SK-N-SH (cell line): ENCODE results near the gene SSTR3. TPM values are rescaled to one million over a fixed set of nuclear protein-coding genes. Genes with fewer than 3 reads are reported as not detected.

Experiments
- CTCF ChIA-PET: fragments of 300-600, 350-600 bp; formaldehyde crosslinking; extraction: SDS; loops from one replicate; lab custom pipeline; 2021; lab: Yijun Ruan, JAX
- POLR2A ChIA-PET: fragments of 350-600 bp; sonication (Branson Sonifier 250); formaldehyde crosslinking; extraction: SDS; loops from one replicate; lab custom pipeline; 2020; ENCODE audit warnings: antibody characterized with exemption, inconsistent platforms; lab: Yijun Ruan, JAX
- DNase-seq: peaks from one replicate; pipeline ENCODE4 v3.0.0; 2012
- H2AFZ ChIP-seq: fragments of 200-600 bp; sonication (generic); 2 replicates; pipeline ENCODE4 v1.8.1; 2016; ENCODE audit warnings: antibody characterized with exemption, mild to moderate bottlenecking, low read depth
- H3F3A ChIP-seq: fragments of 200-600 bp; sonication (generic); replicated peaks from 2 replicates; pipeline ENCODE3; 2016; ENCODE audit warnings: antibody characterized with exemption, mild to moderate bottlenecking; ENCODE audit not compliant: insufficient read depth
- H3K27ac ChIP-seq, 2 experiments: fragments of 200-500 bp in 1 of 2; fragments of 200-600 bp in 1 of 2; sonication (Bioruptor generic) in 1 of 2; sonication (generic), shearing (Covaris generic) in 1 of 2; 2 replicates each; pipeline versions ENCODE4 v1.5.1 to v1.6.1; 2014 to 2016; ENCODE audit warnings: low read depth in 2 of 2, inconsistent platforms in 1 of 2, low read length in 1 of 2, mild to moderate bottlenecking in 1 of 2, mixed read lengths in 1 of 2
- H3K27me3 ChIP-seq: fragments of 200-600 bp; sonication (generic), shearing (Covaris generic); 2 replicates; pipeline ENCODE4 v1.6.1; 2016; ENCODE audit warnings: mixed run types; ENCODE audit not compliant: insufficient read depth
- H3K36me3 ChIP-seq, 2 experiments: fragments of 200-500 bp in 1 of 2; fragments of 200-600 bp in 1 of 2; sonication (Bioruptor generic) in 1 of 2; sonication (generic) in 1 of 2; replicated peaks in 1 of 2; 2 replicates each; pipeline versions ENCODE3 to v1.5.1; 2014 to 2016; ENCODE audit warnings: low read length in 1 of 2, mild to moderate bottlenecking in 1 of 2; ENCODE audit not compliant: insufficient read depth in 2 of 2, control insufficient read depth in 1 of 2
- H3K4me1 ChIP-seq, 2 experiments: fragments of 200-500 bp in 1 of 2; fragments of 200-600 bp in 1 of 2; sonication (Bioruptor generic) in 1 of 2; sonication (generic), shearing (Covaris generic) in 1 of 2; 2 replicates each; pipeline versions ENCODE4 v1.5.1 to v1.6.1; 2014 to 2016; ENCODE audit warnings: low read depth in 1 of 2, low read length in 1 of 2, mixed run types in 1 of 2; ENCODE audit not compliant: insufficient read depth in 2 of 2, control insufficient read depth in 1 of 2
- H3K4me2 ChIP-seq: fragments of 200-600 bp; sonication (generic), shearing (Covaris generic); 2 replicates; pipeline ENCODE4 v1.6.1; 2017; ENCODE audit warnings: mixed run types
- H3K4me3 ChIP-seq, 2 experiments: fragments of 200-500 bp in 1 of 2; fragments of 200-600 bp in 1 of 2; sonication (Bioruptor generic) in 1 of 2; sonication (generic), shearing (Covaris generic) in 1 of 2; 2 replicates each; pipeline versions ENCODE4 v1.5.1 to v1.8.1; 2014 to 2016; ENCODE audit warnings: low read depth in 2 of 2, inconsistent platforms in 1 of 2, low read length in 1 of 2, mild to moderate bottlenecking in 1 of 2, mixed read lengths in 1 of 2, moderate library complexity in 1 of 2
- H3K79me2 ChIP-seq: fragments of 200-600 bp; sonication (generic); 2 replicates; pipeline ENCODE4 v1.8.1; 2017; ENCODE audit warnings: mild to moderate bottlenecking; ENCODE audit not compliant: insufficient read depth
- H3K9ac ChIP-seq: fragments of 200-600 bp; sonication (generic); 2 replicates; pipeline ENCODE4 v1.6.1; 2017; ENCODE audit warnings: mixed run types
- H3K9me2 ChIP-seq: fragments of 200-600 bp; sonication (generic); 2 replicates; pipeline ENCODE4 v1.6.1; 2017; ENCODE audit warnings: mixed run types
- H3K9me3 ChIP-seq: fragments of 200-600 bp; sonication (generic); 2 replicates; pipeline ENCODE4 v1.6.1; 2017; ENCODE audit warnings: mixed run types, mild to moderate bottlenecking, moderate library complexity
- H4K20me1 ChIP-seq: fragments of 200-600 bp; sonication (generic); 2 replicates; pipeline ENCODE4 v1.6.1; 2017; ENCODE audit warnings: mild to moderate bottlenecking, mixed run types; ENCODE audit not compliant: insufficient read depth
- CHD2 ChIP-seq: fragments of 150-350 bp; IDR thresholded peaks from 2 replicates; pipeline ENCODE4 v1.6.1; 2018; ENCODE audit warnings: low read length; ENCODE audit not compliant: partially characterized antibody
- EZH2phosphoT487 ChIP-seq: fragments of 200-600 bp; sonication (generic); IDR thresholded peaks from 2 replicates; pipeline ENCODE4 v1.6.1; 2017; ENCODE audit warnings: low read depth, mixed run types, mild to moderate bottlenecking, antibody characterized with exemption, moderate library complexity, borderline replicate concordance
- FOXJ3 ChIP-seq: sonication (generic); formaldehyde crosslinking; IDR thresholded peaks from 2 replicates; pipeline ENCODE4 v1.5.1; 2020; ENCODE audit warnings: mild to moderate bottlenecking, missing genetic modification reagents
- NRF1 ChIP-seq: IDR thresholded peaks from 2 replicates; pipeline ENCODE4 v1.6.1; 2012; ENCODE audit warnings: low read depth, mild to moderate bottlenecking, low read length
- PBX3 ChIP-seq: IDR thresholded peaks from 2 replicates; pipeline ENCODE4; 2012
- SIN3A ChIP-seq: IDR thresholded peaks from 2 replicates; pipeline ENCODE4 v1.6.1; 2012; ENCODE audit warnings: low read depth, mild to moderate bottlenecking, low read length, moderate library complexity, borderline replicate concordance
- SMC3 ChIP-seq: IDR thresholded peaks from 2 replicates; pipeline ENCODE4 v1.6.1; 2012; ENCODE audit warnings: low read depth, low read length, improper control_type of control experiment
- USF1 ChIP-seq: IDR thresholded peaks from 2 replicates; pipeline ENCODE4 v1.4.0; 2012; ENCODE audit warnings: low read depth, borderline replicate concordance
- ZBTB33 ChIP-seq: IDR thresholded peaks from 2 replicates; pipeline ENCODE4 v1.4.0; 2012; ENCODE audit warnings: low read depth, borderline replicate concordance
- WGBS: methylation state at CpG from one replicate; pipeline ENCODE4 v1.1.6; 2017; ENCODE audit warnings: low lambda C conversion rate; 5-methylcytosine and 5-hydroxymethylcytosine counted together
- polyA plus RNA-seq, 3 experiments: library from polyadenylated mRNA; depleted of rRNA; stranded (reverse); fragments of >200 nt; gene quantifications; 2 replicates each; pipeline ENCODE4 v1.2.3, GENCODE V29; 2012
- TF ChIP-seq, protein P1 (sequence below): fragments of 150-350 bp; IDR thresholded peaks from 2 replicates; pipeline ENCODE4 v1.6.1; 2016; ENCODE audit warnings: mild to moderate bottlenecking, low read depth, low read length

Gene SSTR3
- polyA plus RNA-seq, 1 of the 3 experiments (the other 2 are of a cell fraction), result not detected

- TF ChIP-seq ZBTB33, result no peak
- TF ChIP-seq SMC3, result peak; percentile 97
- TF ChIP-seq NRF1, result peak; percentile 19; the same call in 1 of the 2 replicates
- TF ChIP-seq USF1, result no peak
- TF ChIP-seq CHD2, result no peak
- TF ChIP-seq, protein P1, sequence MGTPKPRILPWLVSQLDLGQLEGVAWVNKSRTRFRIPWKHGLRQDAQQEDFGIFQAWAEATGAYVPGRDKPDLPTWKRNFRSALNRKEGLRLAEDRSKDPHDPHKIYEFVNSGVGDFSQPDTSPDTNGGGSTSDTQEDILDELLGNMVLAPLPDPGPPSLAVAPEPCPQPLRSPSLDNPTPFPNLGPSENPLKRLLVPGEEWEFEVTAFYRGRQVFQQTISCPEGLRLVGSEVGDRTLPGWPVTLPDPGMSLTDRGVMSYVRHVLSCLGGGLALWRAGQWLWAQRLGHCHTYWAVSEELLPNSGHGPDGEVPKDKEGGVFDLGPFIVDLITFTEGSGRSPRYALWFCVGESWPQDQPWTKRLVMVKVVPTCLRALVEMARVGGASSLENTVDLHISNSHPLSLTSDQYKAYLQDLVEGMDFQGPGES, result no peak
Measured at GRCh38 chr22:37166675-37167066, 45.6 kb downstream of the SSTR3 start (continued).

- Histone ChIP-seq H3K9me2 (no peaks in the 10 kb centered on the region), H3K27me3 (no peaks in the 10 kb centered on the region), H2AFZ (no peak overlapping the region), H3K4me3 (no peak overlapping the region), H3K4me2 (no peak overlapping the region), H3K36me3 (no peaks in the 10 kb centered on the region), H3K79me2 (no peaks in the 10 kb centered on the region), H3F3A (no peaks in the 10 kb centered on the region), H3K9ac (no peak overlapping the region), H3K4me1 (peaks cover 0 to 17% of the 10 kb centered on the region in 2 experiments; a peak in 1 of 4 replicates), H3K9me3 (no peaks in the 10 kb centered on the region), H4K20me1 (no peaks in the 10 kb centered on the region), H3K27ac (no peak overlapping the region; a peak in 1 of 4 replicates)
- TF ChIP-seq FOXJ3 (CRISPR knock-in tag) (no peak), PBX3 (peak; percentile 46; the same call in 1 of the 2 replicates), USF1 (no peak), SIN3A (0 out of 2 replicates have a peak, but pooled peaks have one; percentile 27), EZH2phosphoT487 (no peak)
- no peak for DNase-seq
- WGBS, result 69% methylated on average over 12 of the region's 25 CpGs
- ChIA-PET CTCF (interaction anchor here (0.7 to 8.0 kb wide), 20 partner anchors 9 to 300 kb away, joined by 3 to 156 read pairs (median 4); partner anchors contain the start of genes C1QTNF6 and TMPRSS6), POLR2A (no interaction called here)
Measured at GRCh38 chr22:37165940-37166674, 46.2 kb downstream of the SSTR3 start.
